ENCODE results near the gene OIT3.

OIT3 gene

GRCh38 chr10:72925951-72926465, 32.5 kb downstream of the OIT3 start:
- peaks cover 25 to 36% (median 32%) of the 10 kb centered on the region in 11 experiments for H3K9me3 ChIP-seq (replicated peaks in 1 of 11)
- H3K9ac ChIP-seq, result no peak overlapping the region
- no peaks in the 10 kb centered on the region for H3K27me3 ChIP-seq
- no peak for TF ChIP-seq Cebpa-rat (IDR thresholded peaks at IDR 0.05)
- no peak overlapping the region for H3K4me3 ChIP-seq
- no peak overlapping the region for H3K27ac ChIP-seq
- H3K4me2 ChIP-seq, result no peak overlapping the region
- H3K36me3 ChIP-seq, result 0 out of 22 replicates have a peak, but pooled peaks cover 0 to 3% (median 0%) of the 10 kb centered on the region in 11 experiments
- H4K20me1 ChIP-seq, result no peaks in the 10 kb centered on the region
- H3K4me1 ChIP-seq, result 0 out of 20 replicates have a peak, but pooled peaks cover 0 to 3% (median 0%) of the 10 kb centered on the region in 10 experiments

- Histone ChIP-seq H3K4me1 (peaks cover 0 to 4% (median 3%) of the 10 kb centered on the region in 10 experiments; a peak in 11 of 20 replicates), H3K27ac (no peak overlapping the region), H3K9ac (no peak overlapping the region), H3K4me2 (no peak overlapping the region), H3K9me3 (replicated peaks in 1 of 11) (peaks cover 10 to 21% (median 17%) of the 10 kb centered on the region in 11 experiments), H4K20me1 (no peaks in the 10 kb centered on the region), H3K4me3 (no peak overlapping the region), H3K27me3 (no peaks in the 10 kb centered on the region), H3K36me3 (0 out of 22 replicates have a peak, but pooled peaks cover 0 to 3% (median 0%) of the 10 kb centered on the region in 11 experiments)
- no peak for TF ChIP-seq Cebpa-rat (IDR thresholded peaks at IDR 0.05)
These were observed 33.9 kb downstream of the OIT3 start for GRCh38 chr10:72927485-72927884.

GRCh38 chr10:72928798-72929197, 35.3 kb downstream of the OIT3 start:
- H4K20me1 ChIP-seq, result no peaks in the 10 kb centered on the region
- H3K9me3 ChIP-seq (replicated peaks in 1 of 11), result peaks cover 0 to 8% (median 4%) of the 10 kb centered on the region in 11 experiments; a peak in 9 of 22 replicates
- TF ChIP-seq Cebpa-rat (IDR thresholded peaks at IDR 0.05), result no peak

GRCh38 chr10:72930276-72930675, 36.7 kb downstream of the OIT3 start:
- Histone ChIP-seq H3K4me3 (no peak overlapping the region), H3K9ac (no peak overlapping the region), H3K27me3 (no peaks in the 10 kb centered on the region), H3K9me3 (replicated peaks in 1 of 11) (peaks cover 0 to 2% (median 0%) of the 10 kb centered on the region in 11 experiments; a peak in 1 of 22 replicates), H3K4me1 (peaks cover 0 to 18% (median 11%) of the 10 kb centered on the region in 10 experiments; a peak in 14 of 20 replicates), H3K36me3 (no peaks in the 10 kb centered on the region), H4K20me1 (no peaks in the 10 kb centered on the region), H3K27ac (no peak overlapping the region), H3K4me2 (no peak overlapping the region)
- TF ChIP-seq Cebpa-rat (IDR thresholded peaks at IDR 0.05), result no peak

More at GRCh38 chr10:72928798-72929197, 35.3 kb downstream of the OIT3 start:
- H3K4me2 ChIP-seq, result no peak overlapping the region
- no peak overlapping the region for H3K9ac ChIP-seq
- H3K36me3 ChIP-seq, result no peaks in the 10 kb centered on the region
- no peaks in the 10 kb centered on the region for H3K27me3 ChIP-seq
- peaks cover 0 to 13% (median 8%) of the 10 kb centered on the region in 10 experiments; a peak in 12 of 20 replicates for H3K4me1 ChIP-seq
- no peak overlapping the region for H3K27ac ChIP-seq
- H3K4me3 ChIP-seq, result no peak overlapping the region

- H3K4me3 ChIP-seq, result no peak overlapping the region
- no peak overlapping the region for H3K9ac ChIP-seq
- H3K9me3 ChIP-seq (replicated peaks in 1 of 11), result peaks cover 0 to 8% (median 0%) of the 10 kb centered on the region in 11 experiments; a peak in 1 of 22 replicates
- peak overlapping the region in 7 of 11 experiments; percentile 23 to 70 (median 58); a peak in 10 of 22 replicates for H3K4me2 ChIP-seq
- H3K27ac ChIP-seq, result peak overlapping the region in 1 of 11 experiments; percentile 19; a peak in 3 of 22 replicates
- H3K36me3 ChIP-seq, result no peaks in the 10 kb centered on the region
- no peaks in the 10 kb centered on the region for H3K27me3 ChIP-seq
- no peaks in the 10 kb centered on the region for H4K20me1 ChIP-seq
- no peak for TF ChIP-seq Cebpa-rat (IDR thresholded peaks at IDR 0.05)
- H3K4me1 ChIP-seq, result peaks cover 0 to 21% (median 12%) of the 10 kb centered on the region in 10 experiments; a peak in 14 of 20 replicates
These were observed 38.9 kb downstream of the OIT3 start for GRCh38 chr10:72932259-72933015.

GRCh38 chr10:72935361-72935760, 41.8 kb downstream of the OIT3 start:
- no peak overlapping the region for H3K4me3 ChIP-seq
- no peak overlapping the region for H3K27ac ChIP-seq
- no peak overlapping the region for H3K9ac ChIP-seq
- H3K36me3 ChIP-seq, result no peaks in the 10 kb centered on the region
- H3K9me3 ChIP-seq (replicated peaks in 1 of 11), result peaks cover 0 to 8% (median 0%) of the 10 kb centered on the region in 11 experiments; a peak in 1 of 22 replicates
- peaks cover 0 to 21% (median 12%) of the 10 kb centered on the region in 10 experiments; a peak in 14 of 20 replicates for H3K4me1 ChIP-seq
- H3K27me3 ChIP-seq, result no peaks in the 10 kb centered on the region
- TF ChIP-seq Cebpa-rat (IDR thresholded peaks at IDR 0.05), result no peak
- H4K20me1 ChIP-seq, result no peaks in the 10 kb centered on the region
- peak overlapping the region in 2 of 11 experiments; percentile 9 to 34; a peak in 3 of 22 replicates for H3K4me2 ChIP-seq

GRCh38 chr10:72943498-72944234, 50.1 kb downstream of the OIT3 start:
- Histone ChIP-seq H3K36me3 (no peaks in the 10 kb centered on the region), H4K20me1 (no peaks in the 10 kb centered on the region), H3K4me2 (no peak overlapping the region), H3K27ac (no peak overlapping the region), H3K4me1 (no peaks in the 10 kb centered on the region), H3K9me3 (replicated peaks in 1 of 11) (no peaks in the 10 kb centered on the region), H3K4me3 (no peak overlapping the region), H3K27me3 (no peaks in the 10 kb centered on the region), H3K9ac (no peak overlapping the region)
- TF ChIP-seq Cebpa-rat (IDR thresholded peaks at IDR 0.05), result no peak

- Histone ChIP-seq H3K27ac (no peak overlapping the region), H4K20me1 (no peaks in the 10 kb centered on the region), H3K4me3 (no peak overlapping the region), H3K9ac (no peak overlapping the region), H3K4me1 (no peaks in the 10 kb centered on the region), H3K27me3 (no peaks in the 10 kb centered on the region), H3K36me3 (no peaks in the 10 kb centered on the region), H3K9me3 (replicated peaks in 1 of 11) (no peaks in the 10 kb centered on the region), H3K4me2 (no peak overlapping the region)
- no peak for TF ChIP-seq Cebpa-rat (IDR thresholded peaks at IDR 0.05)
These were observed 53.4 kb downstream of the OIT3 start for GRCh38 chr10:72946963-72947362.

GRCh38 chr10:72948762-72949161, 55.2 kb downstream of the OIT3 start:
- no peaks in the 10 kb centered on the region for H3K27me3 ChIP-seq
- no peak overlapping the region for H3K9ac ChIP-seq
- H3K9me3 ChIP-seq (replicated peaks in 1 of 11), result no peaks in the 10 kb centered on the region
- no peak for TF ChIP-seq Cebpa-rat (IDR thresholded peaks at IDR 0.05)
- H3K4me2 ChIP-seq, result no peak overlapping the region
- no peaks in the 10 kb centered on the region for H3K4me1 ChIP-seq
- no peak overlapping the region for H3K27ac ChIP-seq
- H3K36me3 ChIP-seq, result no peaks in the 10 kb centered on the region
- H4K20me1 ChIP-seq, result no peaks in the 10 kb centered on the region
- no peak overlapping the region for H3K4me3 ChIP-seq
